Measurements from ENCODE around the gene SAMD1.
A peak's percentile ranks its signal among the peaks of the same experiment; 100 is the strongest.

SAMD1 gene

GRCh38 chr19:14089662-14090508, 666 bp downstream of the SAMD1 start:
- no peak for DNase-seq (ENCODE audit: low read depth, low spot score)

- no peak for DNase-seq (ENCODE audit: low read depth, low spot score)
Measured at GRCh38 chr19:14089412-14089661, 1.2 kb downstream of the SAMD1 start.

GRCh38 chr19:14088634-14089411, 1.7 kb downstream of the SAMD1 start:
- DNase-seq (ENCODE audit: low read depth, low spot score), result no peak

GRCh38 chr19:14086098-14086497, 4.5 kb downstream of the SAMD1 start:
- no peak for DNase-seq (ENCODE audit: low read depth, low spot score)

GRCh38 chr19:14085309-14085995, 5.1 kb downstream of the SAMD1 start, which contains the start of gene C19orf67:
TSS of gene C19orf67 (minus strand) at chr19:14085783. CDS start at chr19:14085627, 156 bp downstream.
- DNase-seq (ENCODE audit: low read depth, low spot score), result no peak

GRCh38 chr19:14082675-14082960, 7.9 kb downstream of the SAMD1 start:
- no peak for DNase-seq (ENCODE audit: low read depth, low spot score)

- DNase-seq (ENCODE audit: low read depth, low spot score), result no peak
Measured at GRCh38 chr19:14081797-14082674, 8.5 kb downstream of the SAMD1 start.

GRCh38 chr19:14080887-14081796, 9.4 kb downstream of the SAMD1 start:
- DNase-seq (ENCODE audit: low read depth, low spot score), result peak; percentile 100

GRCh38 chr19:14078411-14078810, 12.1 kb downstream of the SAMD1 start:
- no peak for DNase-seq (ENCODE audit: low read depth, low spot score)

- no peak for DNase-seq (ENCODE audit: low read depth, low spot score)
Measured at GRCh38 chr19:14073925-14074838, 16.4 kb downstream of the SAMD1 start.

GRCh38 chr19:14073261-14073924, 17.2 kb downstream of the SAMD1 start:
- peak; percentile 36 for DNase-seq (ENCODE audit: low read depth, low spot score)

GRCh38 chr19:14072535-14073260, 17.9 kb downstream of the SAMD1 start, which contains the start of gene MISP3:
TSS of gene MISP3 (plus strand) at chr19:14072786. CDS start at chr19:14073310, 524 bp downstream.
- DNase-seq (ENCODE audit: low read depth, low spot score), result no peak

- no peak for DNase-seq (ENCODE audit: low read depth, low spot score)
Measured at GRCh38 chr19:14070268-14071050, 20.1 kb downstream of the SAMD1 start.

- no peak for DNase-seq (ENCODE audit: low read depth, low spot score)
Measured at GRCh38 chr19:14066134-14066533, 24.4 kb downstream of the SAMD1 start.

GRCh38 chr19:14063105-14063504, 27.4 kb downstream of the SAMD1 start:
- no peak for DNase-seq (ENCODE audit: low read depth, low spot score)

GRCh38 chr19:14062558-14062855, 28.0 kb downstream of the SAMD1 start:
- DNase-seq (ENCODE audit: low read depth, low spot score), result no peak

- DNase-seq (ENCODE audit: low read depth, low spot score), result no peak
Measured at GRCh38 chr19:14061751-14062557, 28.6 kb downstream of the SAMD1 start, which contains the start of gene PALM3. TSS of gene PALM3 (minus strand) at chr19:14062076. CDS start at chr19:14061980, 96 bp downstream.
